Activated gamma-delta T cell (primary cell): ENCODE results near the gene COL23A1.

Experiments
- DNase-seq: peaks from one replicate; lab custom pipeline; 2025; lab: John Stamatoyannopoulos, UW

COL23A1 gene

DNA sequence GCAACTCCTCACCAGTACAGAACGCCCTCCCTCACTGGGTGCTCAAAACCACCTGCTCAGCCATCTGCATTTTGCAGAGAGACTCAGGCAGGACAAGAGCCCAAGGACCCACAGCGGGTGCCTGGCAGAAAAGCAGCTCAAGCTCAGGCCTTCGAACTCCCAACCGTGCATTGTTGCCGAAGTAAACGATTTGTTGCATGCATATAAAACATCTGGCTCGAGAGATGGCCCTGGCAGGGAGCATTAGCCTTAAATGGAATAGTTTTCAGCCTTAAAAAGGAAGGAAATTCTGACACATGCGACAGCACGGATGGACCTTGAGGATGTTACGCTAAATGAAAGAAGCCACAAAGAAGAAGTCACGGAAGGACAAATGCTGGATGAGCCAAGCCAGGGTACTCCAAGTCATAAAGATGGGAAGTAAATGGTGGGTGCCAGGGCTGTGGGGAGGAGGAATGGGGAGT, 197.2 kb downstream of the COL23A1 start:
- no peak for DNase-seq

DNA sequence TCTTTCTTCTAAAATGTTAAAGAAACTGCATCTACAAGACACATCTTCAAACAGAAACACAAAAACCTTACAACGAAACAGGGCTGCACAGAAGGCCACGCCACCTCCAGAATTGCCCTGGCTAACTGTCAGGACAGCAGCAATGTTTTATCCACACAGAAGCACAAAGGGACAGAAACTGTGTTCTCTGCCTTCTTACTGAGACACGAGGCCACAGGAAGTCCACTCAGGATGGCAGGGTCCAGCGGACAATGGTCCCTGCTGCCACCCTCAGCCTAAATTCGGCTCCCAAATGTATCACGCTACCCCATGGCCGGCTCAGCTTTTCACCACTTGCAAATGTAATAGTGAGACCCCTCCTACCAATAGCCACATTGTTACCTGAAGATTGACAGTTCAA, 197.8 kb downstream of the COL23A1 start:
- DNase-seq: no peak

DNA sequence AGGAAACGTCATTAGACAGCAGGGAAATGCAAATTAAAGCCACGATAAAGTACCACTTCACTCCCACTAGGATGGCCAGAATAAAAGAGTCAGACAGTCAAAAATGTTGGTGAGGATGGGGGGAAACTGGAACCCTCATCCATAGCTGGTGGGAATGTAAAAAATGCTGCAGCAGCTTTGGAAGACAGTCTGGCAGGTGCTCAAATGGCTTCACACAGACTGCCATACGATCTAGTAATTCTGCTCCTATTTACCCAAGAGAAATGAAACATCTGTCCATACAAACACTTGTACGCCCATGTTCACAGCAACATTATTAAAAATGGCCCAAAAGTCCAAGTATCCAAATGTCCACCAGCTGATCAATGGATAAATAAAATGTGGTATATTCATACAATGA, 198.7 kb downstream of the COL23A1 start:
- no peak for DNase-seq

DNA sequence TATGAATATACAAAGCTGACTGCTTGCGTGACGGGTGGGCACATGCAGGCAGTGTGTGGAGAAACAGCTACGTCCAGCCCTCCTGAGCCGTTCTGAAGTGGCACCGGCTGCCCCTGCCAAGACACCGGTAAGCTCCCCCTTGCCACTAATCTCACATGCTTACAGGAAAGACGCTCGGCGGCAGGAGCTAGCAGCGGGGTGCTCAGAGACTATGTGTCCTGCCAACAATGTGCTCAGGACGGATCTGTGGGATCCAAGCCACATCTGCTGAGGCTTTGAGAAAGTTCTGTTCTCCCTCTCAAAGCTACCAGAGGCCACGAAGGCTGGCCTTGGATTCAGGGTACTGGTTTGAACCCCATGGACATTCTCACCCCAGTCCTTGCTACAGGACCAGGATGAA, 200.4 kb downstream of the COL23A1 start:
- no peak for DNase-seq

DNA sequence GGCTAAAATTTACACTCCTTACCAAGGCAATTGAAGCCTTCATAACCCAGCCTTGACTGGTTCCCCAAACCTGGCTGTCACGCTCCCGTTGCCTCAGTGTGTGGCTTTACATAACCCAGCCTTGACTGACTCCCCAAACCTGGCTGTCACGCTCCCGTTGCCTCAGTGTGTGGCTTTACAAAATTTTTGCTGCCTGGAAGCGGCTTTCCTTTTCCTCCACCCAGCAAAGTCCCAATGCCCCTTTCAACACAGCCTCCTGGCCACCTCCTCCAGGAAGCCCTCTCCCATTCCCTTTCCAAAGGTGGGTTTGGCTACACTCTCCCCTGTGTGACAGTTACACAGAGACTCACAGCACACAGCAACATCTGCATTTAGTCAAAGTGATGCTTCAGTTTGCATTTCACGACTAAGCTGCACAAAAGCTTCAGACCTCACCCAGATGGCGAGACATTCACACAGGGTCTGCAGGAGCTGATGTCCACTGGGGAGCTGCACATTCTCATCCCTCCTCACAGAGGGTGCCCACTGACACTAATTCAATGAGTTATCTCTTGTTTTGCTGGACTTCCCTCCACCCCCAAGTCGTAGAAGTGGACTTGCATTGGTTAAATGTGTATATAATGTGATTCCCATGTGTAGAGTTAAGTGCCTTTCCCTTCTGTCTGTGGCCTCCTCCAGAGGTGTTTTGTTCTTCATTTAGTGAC, 201.0 kb downstream of the COL23A1 start:
- DNase-seq: no peak

DNA sequence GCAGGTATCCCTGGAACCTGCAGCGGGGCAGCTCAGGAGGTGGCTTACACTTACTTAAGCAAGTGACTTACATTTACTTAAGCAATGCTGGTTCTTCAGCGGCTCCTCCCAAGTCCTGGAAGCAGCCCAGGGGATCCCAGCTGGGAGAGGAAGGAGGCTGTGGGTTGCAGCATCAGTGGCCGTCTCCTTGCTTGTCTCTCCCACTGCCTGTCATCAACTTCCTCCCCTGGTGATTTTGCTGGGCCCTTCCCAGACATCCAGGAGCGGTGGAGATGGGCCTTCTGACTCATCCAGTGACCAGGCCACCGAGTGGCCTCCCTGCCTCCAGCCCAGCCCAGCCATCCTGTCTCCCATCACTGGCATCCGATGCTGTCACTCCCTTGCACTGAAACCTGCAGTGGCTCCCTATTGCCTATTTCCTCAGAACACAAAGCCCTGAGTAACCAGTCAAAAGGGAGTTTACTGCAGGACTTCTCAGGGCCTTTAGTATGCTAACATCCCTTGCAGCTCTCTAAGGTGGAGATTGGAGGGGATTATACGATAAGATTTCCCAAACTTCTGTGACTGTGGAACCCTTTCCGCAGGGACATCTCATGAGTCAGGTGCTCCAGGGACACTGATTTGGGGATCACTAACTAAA, 201.7 kb downstream of the COL23A1 start:
- DNase-seq: no peak

DNA sequence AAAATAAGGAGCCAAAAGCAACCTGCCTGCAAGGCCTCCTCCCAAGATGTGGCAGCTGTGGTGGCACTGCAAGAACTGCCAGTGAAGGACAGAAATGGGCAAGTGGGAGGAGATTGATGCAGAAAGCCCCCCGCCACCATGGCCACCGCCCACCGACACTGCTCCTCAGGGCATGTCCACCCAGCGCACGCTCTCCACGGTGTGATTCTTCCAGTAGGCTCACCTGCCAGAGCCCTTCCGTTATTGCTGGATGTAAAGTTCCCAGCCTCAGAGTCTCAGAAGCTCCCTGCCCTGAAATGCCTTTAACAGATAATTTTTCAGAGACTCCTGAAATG, 202.4 kb downstream of the COL23A1 start:
- DNase-seq: no peak

DNA sequence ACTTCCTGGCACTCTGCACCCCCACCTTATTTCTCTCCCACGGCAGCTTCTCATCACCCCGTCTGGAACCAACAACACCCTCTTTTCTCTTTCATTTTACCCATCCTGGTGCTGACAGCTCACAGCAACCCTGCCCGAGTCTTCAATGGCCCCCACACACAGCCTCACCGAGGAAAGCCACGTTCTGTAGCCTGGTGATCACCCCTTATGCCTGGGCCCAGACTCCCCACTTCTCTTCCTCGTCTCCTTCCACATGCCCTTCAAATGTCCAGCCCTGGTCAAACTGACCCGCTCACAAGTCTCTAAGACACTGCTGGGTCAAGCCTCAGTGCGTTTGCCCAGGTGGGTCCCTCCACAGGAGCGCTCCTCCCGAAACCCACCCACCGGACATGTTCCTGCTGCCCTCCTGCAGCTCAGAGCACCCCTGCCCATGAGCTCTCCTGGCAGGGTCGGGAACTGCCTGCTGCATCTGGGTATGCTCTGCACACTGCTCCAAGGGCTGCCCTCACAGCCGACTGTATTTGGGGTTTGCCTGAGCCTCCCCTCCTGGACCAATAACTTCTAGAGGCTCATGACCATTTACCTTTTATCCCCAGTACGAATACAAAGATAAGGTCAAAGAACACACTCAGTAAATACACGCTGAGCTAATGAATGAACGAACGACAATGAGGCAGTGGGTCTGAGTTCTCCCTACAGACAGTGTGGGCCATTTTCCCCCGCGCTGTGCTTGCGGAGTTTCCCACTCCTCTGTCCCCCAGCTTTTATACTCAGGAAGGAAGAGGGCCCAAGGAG, 202.9 kb downstream of the COL23A1 start:
- no peak for DNase-seq

DNA sequence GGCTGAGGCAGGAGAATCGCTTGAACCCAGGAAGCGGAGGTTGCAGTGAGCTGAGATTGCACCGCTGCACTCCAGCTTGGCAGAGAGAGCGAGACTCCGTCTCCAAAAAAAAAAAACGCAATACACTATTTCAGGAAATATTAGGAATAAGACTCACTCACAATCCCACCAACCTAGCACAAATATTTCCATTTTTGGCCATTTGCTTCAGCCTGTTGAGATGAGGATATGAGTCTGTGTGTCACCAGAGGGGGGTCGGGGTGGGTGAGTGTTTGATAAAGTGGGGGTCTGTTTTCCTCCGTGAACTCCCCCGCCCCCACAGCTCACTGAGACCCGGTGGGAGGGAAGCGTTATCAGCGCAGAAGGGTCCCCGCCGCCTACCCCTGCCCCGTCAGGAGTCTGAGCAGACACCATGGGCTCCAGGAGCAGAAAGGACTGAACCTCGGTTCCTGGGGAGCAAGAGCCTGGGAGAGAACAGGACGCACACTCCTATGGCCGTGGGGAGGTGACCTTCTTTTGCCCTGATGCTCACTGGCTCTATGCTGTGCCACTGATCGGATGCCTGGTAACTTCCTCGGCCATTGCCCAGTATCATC, 203.8 kb downstream of the COL23A1 start:
- DNase-seq: no peak

DNA sequence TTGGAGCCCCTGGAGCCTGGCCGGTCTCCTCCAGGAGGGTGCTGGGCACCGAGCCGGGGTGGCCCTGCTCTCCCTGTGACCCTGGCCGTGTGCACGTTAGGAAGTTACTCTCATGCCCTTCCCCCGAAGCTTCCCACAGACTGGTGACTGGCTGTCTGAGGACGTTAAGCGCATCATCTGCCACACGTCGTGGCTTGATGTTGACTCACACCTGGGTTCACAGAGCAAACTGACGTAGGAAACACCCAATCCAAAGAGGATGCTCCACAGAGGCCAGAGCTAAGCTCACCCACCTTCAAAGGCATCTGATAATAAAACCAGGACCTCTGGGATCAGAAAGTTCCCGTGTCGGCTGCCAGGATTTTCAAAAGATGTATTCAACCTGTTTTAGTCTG, 204.7 kb downstream of the COL23A1 start:
- no peak for DNase-seq

DNA sequence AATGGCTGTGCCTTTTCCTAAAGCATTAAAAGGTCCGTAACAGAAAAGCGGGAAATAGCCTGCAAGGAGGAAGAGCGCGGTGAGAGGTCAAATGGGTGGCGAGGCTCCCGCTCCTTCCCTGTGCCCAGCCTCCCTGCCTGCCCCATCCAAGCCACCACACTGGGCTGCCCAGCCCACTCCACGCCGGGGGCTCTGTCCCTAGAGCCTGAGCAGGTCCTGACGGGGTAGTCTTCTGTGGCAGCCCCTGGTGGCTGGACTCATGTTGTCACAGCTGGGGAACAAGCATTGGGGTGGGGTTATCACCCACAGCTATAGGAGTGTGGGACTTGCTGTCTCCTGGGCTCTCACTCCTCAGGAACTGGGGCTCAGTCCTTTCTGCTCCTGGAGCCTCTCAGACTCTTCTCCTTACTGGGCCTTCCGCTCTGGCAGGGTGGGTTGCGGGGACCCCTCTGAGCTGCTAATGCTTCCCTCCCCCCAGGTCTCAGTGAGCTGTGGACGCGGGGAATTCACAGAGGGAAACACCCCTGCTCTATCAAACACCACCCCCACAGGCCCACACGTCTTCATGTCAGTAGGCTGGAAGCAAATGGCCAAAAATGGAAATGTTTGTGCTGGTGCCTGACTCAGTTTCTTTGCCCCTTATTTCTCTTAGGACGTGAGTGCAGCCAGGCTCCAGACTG, 205.2 kb downstream of the COL23A1 start:
- DNase-seq: no peak

DNA sequence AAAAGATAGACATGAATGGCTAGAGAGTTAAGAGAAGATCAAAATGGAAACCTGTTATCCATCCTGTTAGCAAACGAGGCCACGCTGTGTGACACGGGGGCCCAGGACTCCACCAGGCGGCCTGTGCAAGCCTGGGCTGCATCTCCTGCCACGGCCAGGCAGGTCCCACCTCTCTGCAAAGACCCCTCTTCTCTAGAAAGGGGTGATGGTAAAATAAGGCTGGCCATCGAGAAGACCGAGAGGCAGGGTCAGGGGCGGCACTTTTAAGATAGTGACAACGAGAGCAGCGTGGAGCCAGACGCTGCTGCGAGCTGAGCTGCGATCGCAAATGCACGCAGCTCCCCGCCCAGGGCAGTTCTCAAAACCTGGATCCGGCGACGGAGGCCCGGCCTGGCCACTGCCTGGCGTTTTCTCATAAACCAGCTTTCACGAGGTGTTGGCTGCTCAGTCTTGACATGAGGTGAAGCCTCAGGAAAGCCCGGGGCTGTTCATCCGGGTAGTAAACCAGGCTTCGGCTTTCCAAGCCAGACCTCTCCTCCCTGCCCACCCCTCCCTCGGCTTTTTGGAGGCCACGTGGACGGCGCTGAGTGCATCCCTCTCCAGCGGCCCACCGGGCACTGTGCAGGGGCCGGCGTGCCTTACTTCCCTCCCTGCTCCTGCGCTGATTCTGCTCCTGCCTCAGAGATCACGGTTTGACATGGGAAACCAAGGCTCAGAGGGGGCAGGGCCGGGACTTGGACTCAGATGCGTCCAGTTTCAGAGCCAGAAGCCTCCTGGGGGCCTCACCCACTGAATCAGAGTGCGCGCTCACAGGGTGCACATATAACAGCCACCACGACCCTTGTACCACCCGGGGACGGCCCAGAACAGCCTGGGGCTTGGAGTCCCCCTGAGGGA, 206.0 kb downstream of the COL23A1 start:
- no peak for DNase-seq

DNA sequence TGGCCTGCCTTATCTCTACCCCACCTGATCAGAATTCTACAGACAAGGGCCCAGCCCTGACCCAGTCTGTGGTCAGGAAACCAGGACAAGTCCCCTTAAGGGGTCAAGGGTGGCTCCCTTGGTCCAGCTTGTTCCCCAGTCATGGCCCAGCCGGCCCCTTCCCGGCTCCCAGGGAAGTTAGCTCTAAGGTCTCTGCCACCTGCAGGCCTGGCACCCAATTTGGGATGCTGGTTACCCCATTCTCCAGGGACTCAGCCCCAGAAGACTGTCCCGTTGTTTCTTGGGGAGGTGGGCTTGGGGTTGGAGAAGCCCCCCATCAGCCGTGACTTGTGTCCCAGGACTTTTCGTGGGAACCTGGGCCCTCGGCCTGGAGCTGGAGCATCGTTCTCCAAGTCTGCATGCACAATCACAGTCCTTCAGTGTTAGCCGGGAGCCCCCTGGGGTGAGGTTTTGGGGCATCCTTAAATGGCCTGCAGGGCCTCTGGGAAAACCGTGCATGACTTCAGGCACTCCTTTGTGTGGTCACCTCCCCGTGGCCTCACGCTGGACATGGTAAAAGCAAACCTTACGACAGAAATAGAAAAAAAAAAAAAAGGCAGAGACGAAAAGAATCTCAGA, 206.8 kb downstream of the COL23A1 start:
- no peak for DNase-seq

DNA sequence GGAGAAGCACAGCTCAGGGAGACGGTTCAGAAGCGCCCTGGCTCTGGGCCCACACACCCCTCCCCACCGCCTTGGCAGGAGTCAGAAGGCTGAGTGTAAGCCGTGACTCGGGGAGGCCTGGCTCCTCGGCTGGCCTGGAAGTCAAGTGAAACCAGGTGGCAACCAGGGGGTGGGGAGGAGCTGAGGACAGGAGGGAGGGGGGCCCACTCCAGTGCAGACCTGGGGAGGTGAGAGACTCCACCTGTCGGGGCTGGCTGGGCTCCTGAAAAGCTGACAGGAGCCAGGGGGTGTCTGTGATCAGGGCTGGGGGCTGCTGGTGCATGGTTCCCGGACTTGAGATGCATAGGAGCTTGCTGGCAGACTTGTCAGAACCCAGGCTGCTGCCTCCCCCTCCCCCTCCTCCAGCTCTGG, 207.4 kb downstream of the COL23A1 start:
- no peak for DNase-seq

DNA sequence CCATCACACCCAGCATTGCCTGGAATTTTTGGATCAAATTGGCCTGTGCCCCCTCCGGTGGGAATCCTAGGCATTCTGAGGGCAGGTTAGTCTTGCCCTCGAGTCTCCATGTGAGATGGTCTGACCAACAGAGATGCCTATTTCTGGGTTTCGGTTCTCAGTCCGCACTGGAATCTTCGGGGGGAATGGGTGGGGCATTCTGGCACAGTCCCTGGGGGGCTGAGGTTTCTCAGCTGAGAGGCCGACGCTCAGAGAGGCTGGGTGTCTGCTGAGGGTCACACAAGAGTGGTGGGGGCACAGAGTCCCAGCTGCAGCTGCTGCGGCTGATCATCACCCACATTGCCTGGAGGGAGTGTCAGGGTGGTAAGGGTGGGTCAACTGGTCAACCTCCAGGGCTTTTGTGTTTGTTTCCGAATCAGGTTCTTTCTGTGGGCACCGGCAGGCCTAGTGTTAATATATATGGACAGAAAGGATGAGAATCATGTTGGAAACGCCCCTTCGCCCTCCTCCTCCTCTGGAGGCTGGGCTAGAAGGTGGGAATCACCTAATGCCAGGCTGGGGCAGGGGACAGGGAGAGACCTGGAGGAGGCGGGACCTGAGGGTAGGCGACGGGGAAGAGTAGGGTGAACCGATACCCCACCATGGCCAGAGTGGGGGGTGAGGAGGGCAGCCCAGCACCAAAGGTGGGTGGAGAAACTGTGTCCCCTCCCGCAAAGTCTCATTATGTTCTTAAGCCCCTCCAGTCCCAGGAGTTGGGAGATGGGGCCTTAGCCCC, 208.1 kb downstream of the COL23A1 start:
- DNase-seq: no peak

DNA sequence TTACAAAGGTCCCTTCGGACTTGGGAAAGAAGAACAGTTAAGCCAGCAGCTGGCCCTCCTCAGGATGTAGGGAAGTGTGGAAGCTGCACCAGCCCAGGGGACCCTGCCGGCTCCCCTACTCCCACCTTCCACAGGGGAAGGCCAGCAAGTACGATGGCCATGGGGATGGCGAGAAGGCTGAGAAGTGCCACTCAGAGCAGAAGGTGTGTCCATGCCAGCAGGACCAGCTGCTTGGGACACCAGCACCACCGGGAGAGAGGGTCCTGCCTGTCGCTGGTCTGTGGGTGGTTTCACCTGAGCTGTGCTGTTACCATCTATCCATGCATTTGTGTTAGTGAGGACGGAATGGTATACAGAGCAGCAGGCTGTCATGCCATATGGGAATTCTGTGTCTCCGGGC, 209.0 kb downstream of the COL23A1 start:
- DNase-seq: no peak

DNA sequence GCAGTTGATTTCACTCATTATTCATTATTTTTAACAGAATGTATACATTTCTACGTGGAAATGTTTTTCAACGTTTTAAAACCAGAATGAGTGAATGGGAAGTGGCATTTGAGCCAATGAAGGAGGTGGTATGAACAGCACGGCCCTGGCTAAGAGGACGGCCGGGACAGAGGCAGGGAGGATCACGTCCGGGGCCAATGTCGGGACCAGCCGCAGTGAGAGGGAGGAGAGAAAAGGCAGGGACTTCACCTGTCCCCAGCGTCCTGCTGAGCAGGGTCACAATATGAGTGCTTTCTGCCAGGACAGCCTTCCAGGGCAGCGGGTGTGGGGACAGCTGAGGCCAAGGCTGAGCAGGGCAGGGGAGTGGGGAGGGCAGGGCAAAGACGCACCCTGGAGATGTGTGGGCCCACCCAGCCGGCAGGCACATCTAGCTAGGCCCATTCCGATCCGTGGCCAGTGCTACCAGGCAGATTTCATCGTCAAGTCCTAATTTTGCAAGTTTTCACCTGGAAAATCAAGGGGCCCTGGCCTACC, 209.6 kb downstream of the COL23A1 start:
- DNase-seq: no peak

DNA sequence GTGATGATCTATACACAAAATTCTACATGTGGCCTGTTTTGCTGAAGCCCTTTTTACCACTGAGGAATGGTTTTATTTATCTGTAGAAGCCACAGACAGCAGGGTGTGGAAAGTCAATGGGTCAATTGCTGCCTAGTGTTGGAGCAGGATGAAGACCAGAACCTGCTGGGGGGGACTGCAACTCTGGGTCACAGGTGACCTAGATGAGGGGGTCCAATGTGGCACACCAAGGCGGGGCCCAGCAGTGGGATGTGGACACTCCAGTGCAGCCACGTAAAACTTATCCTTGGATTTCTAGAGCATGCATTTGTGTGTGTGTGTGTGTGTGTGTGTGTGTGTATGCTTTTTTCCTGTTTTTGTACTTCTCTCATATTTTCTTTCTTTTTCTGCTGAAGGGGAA, 210.1 kb downstream of the COL23A1 start:
- no peak for DNase-seq
